Right lobe of liver (tissue), 4 donors: ENCODE data around the gene HCN4.

Experiments used
- POLR2A ChIP-seq: fragments of 450-650 bp; IDR thresholded peaks from one replicate; pipeline ENCODE4 v1.6.1; 2017; ENCODE audit warnings: antibody characterized with exemption, mild to moderate bottlenecking
- TF ChIP-seq, protein P1 (sequence below), 4 donors: fragments of 200-600 bp in 3 of 4; fragments of 450-650 bp in 1 of 4; IDR thresholded peaks; one replicate each; pipeline versions ENCODE4 v1.5.1 to v1.8.0; 2016 to 2022; ENCODE audit warnings: antibody characterized with exemption in 4 of 4, mild to moderate bottlenecking in 2 of 4
- donor health status: DM: no; HTN: no; CAD: no.
- donor health status: DM: no; HTN: no; CAD: no.
- donor health status: DM: no; HTN: yes; CAD: no.

DNA sequence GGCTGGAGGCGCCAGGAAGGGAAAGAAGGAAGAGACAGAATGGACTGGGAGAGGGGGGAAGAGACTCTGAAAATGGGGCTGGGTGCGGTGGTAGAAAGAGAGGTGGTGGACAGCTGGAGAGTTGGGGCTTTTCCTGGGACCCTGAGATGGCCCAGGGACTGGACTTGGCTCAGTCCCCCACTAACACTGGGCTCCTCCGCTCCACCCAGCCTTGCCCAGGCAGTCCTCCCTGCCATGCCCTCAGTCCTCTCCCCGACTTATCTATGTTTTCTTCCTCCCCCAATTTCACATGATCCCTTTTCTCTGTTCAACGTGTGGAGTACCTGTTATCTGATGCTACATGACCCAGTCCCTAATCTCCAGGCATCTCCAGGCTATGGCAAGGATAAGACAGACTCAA, 6.3 kb upstream of the HCN4 start:
- no peak for TF ChIP-seq POLR2A
- TF ChIP-seq, protein P1, sequence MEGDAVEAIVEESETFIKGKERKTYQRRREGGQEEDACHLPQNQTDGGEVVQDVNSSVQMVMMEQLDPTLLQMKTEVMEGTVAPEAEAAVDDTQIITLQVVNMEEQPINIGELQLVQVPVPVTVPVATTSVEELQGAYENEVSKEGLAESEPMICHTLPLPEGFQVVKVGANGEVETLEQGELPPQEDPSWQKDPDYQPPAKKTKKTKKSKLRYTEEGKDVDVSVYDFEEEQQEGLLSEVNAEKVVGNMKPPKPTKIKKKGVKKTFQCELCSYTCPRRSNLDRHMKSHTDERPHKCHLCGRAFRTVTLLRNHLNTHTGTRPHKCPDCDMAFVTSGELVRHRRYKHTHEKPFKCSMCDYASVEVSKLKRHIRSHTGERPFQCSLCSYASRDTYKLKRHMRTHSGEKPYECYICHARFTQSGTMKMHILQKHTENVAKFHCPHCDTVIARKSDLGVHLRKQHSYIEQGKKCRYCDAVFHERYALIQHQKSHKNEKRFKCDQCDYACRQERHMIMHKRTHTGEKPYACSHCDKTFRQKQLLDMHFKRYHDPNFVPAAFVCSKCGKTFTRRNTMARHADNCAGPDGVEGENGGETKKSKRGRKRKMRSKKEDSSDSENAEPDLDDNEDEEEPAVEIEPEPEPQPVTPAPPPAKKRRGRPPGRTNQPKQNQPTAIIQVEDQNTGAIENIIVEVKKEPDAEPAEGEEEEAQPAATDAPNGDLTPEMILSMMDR (IDR thresholded peaks at IDR 0.05), result no peak
